GM23338 (cell line): ENCODE data around the gene GPC6. TPM values are rescaled to one million over a fixed set of nuclear protein-coding genes. Genes with fewer than 3 reads are reported as not detected.

ENCODE experiments used
- ATAC-seq: fragments of 200-7000 bp; cut with Tn5 transposase; 3 replicates; pipeline ENCODE4 v1.9.1; 2020
- DNase-seq: peaks from one replicate; pipeline ENCODE4 v3.0.0-alpha.2; 2015; ENCODE audit warnings: low spot score
- H2AFZ ChIP-seq: fragments of 200-600 bp; sonication (generic); 2 replicates; pipeline ENCODE4 v1.8.0; 2016; ENCODE audit warnings: antibody characterized with exemption, mild to moderate bottlenecking, moderate library complexity
- H3F3A ChIP-seq: fragments of 200-600 bp; sonication (generic); replicated peaks from 2 replicates; pipeline ENCODE4 v1.8.0; 2017; ENCODE audit warnings: antibody characterized with exemption, mixed run types, low read depth
- H3K27ac ChIP-seq: fragments of 200-600 bp; sonication (generic); 2 replicates; pipeline ENCODE4 v1.6.1; 2016; ENCODE audit warnings: low read depth
- H3K27me3 ChIP-seq: fragments of 200-600 bp; sonication (generic); 2 replicates; pipeline ENCODE4 v1.8.0; 2016; ENCODE audit warnings: mild to moderate bottlenecking, mixed run types, moderate library complexity; ENCODE audit not compliant: insufficient read depth
- H3K36me3 ChIP-seq: fragments of 200-600 bp; sonication (generic); 2 replicates; pipeline ENCODE4 v1.8.0; 2016; ENCODE audit warnings: mild to moderate bottlenecking; ENCODE audit not compliant: insufficient read depth
- H3K4me1 ChIP-seq: fragments of 200-600 bp; sonication (generic); 2 replicates; pipeline ENCODE4 v1.8.0; 2016; ENCODE audit warnings: mild to moderate bottlenecking, moderate library complexity; ENCODE audit not compliant: insufficient read depth
- H3K4me2 ChIP-seq: fragments of 200-600 bp; sonication (generic); 2 replicates; pipeline ENCODE4 v1.7.1; 2017; ENCODE audit warnings: mixed run types
- H3K4me3 ChIP-seq: fragments of 200-600 bp; sonication (generic); 2 replicates; pipeline ENCODE4 v1.6.1; 2016; ENCODE audit warnings: mixed run types
- H3K79me2 ChIP-seq: fragments of 200-600 bp; sonication (generic); replicated peaks from 2 replicates; pipeline ENCODE4 v1.8.0; 2017; ENCODE audit warnings: mild to moderate bottlenecking; ENCODE audit not compliant: insufficient read depth
- H3K9me2 ChIP-seq: fragments of 200-600 bp; sonication (generic); 2 replicates; pipeline ENCODE4 v1.8.0; 2017; ENCODE audit not compliant: insufficient read depth
- H4K20me1 ChIP-seq: fragments of 200-600 bp; sonication (generic); replicated peaks from 2 replicates; pipeline ENCODE4 v1.8.0; 2017; ENCODE audit warnings: mild to moderate bottlenecking; ENCODE audit not compliant: insufficient read depth
- H3K27ac Mint-ChIP-seq: 2 replicates; pipeline ENCODE4 v1.8.0; 2020; ENCODE audit warnings: inconsistent platforms, mild to moderate bottlenecking, moderate library complexity, mixed read lengths
- H3K27me3 Mint-ChIP-seq: 3 replicates; pipeline ENCODE4 v1.8.0; 2022; ENCODE audit warnings: low read depth, mild to moderate bottlenecking, moderate library complexity, mixed read lengths, inconsistent platforms; ENCODE audit not compliant: insufficient read depth, poor library complexity
- H3K36me3 Mint-ChIP-seq: 3 replicates; pipeline ENCODE4 v1.8.0; 2021; ENCODE audit warnings: low read depth, mild to moderate bottlenecking, inconsistent platforms, moderate library complexity, mixed read lengths
- H3K4me1 Mint-ChIP-seq: 3 replicates; pipeline ENCODE4 v1.8.0; 2020; ENCODE audit warnings: mild to moderate bottlenecking, inconsistent platforms, mixed read lengths
- H3K4me3 Mint-ChIP-seq: 3 replicates; pipeline ENCODE4 v1.8.0; 2021; ENCODE audit warnings: moderate library complexity, mild to moderate bottlenecking, inconsistent platforms, mixed read lengths
- H3K9me3 Mint-ChIP-seq: 3 replicates; pipeline ENCODE4 v1.8.0; 2020; ENCODE audit warnings: moderate library complexity, mild to moderate bottlenecking, inconsistent platforms, mixed read lengths
- CREB1 ChIP-seq: fragments of 250-450 bp; sonication (Bioruptor Pico); IDR thresholded peaks from 2 replicates; pipeline ENCODE4 v1.5.0; 2020; ENCODE audit warnings: low read depth, mild to moderate bottlenecking, moderate library complexity
- EZH2 ChIP-seq: fragments of 200-600 bp; sonication (generic); IDR thresholded peaks from one replicate; pipeline ENCODE4 v1.8.0; 2017; ENCODE audit warnings: antibody characterized with exemption, mild to moderate bottlenecking, low read depth; ENCODE audit not compliant: unreplicated experiment
- EZH2phosphoT487 ChIP-seq: fragments of 200-600 bp; sonication (generic); IDR thresholded peaks from one replicate; pipeline ENCODE4 v1.8.1; 2018; ENCODE audit warnings: antibody characterized with exemption; ENCODE audit not compliant: unreplicated experiment
- JUNB ChIP-seq: IDR thresholded peaks from one replicate; pipeline ENCODE4 v1.6.1; 2016; ENCODE audit warnings: antibody characterized with exemption; ENCODE audit not compliant: unreplicated experiment
- NANOG ChIP-seq: IDR thresholded peaks from 2 replicates; pipeline ENCODE4 v1.6.1; 2016; ENCODE audit warnings: antibody characterized with exemption, borderline replicate concordance
- STAT1 ChIP-seq: IDR thresholded peaks from one replicate; pipeline ENCODE4 v1.6.1; 2016; ENCODE audit warnings: antibody characterized with exemption; ENCODE audit not compliant: unreplicated experiment
- ZNF331 ChIP-seq: fragments of 250-450 bp; sonication (Bioruptor Pico); IDR thresholded peaks from 2 replicates; pipeline ENCODE4 v1.5.0; 2020; ENCODE audit warnings: low read depth, mild to moderate bottlenecking, moderate library complexity
- polyA plus RNA-seq: library from polyadenylated mRNA; unstranded; fragments of >200 nt; fragmentation: Nextera tagmentation; extraction: Ambion mirVana; gene quantifications from 2 replicates; pipeline ENCODE4 v1.2.1, GENCODE V29; 2016
- total RNA-seq: library from RNA; depleted of rRNA; stranded (reverse); fragments of >200 nt; shearing (Covaris generic); gene quantifications from 2 replicates; pipeline ENCODE4 v1.2.3, GENCODE V29; 2014
- TF ChIP-seq, protein P1 (sequence below): fragments of 250-450 bp; sonication (Bioruptor Pico); IDR thresholded peaks from 2 replicates; pipeline ENCODE4 v1.5.0; 2020; ENCODE audit warnings: mild to moderate bottlenecking, moderate library complexity
- TF ChIP-seq, protein P2 (sequence below): IDR thresholded peaks from one replicate; pipeline ENCODE4 v1.6.1; 2018; ENCODE audit warnings: antibody characterized with exemption; ENCODE audit not compliant: unreplicated experiment
- TF ChIP-seq, protein P3 (sequence below): IDR thresholded peaks from 2 replicates; pipeline ENCODE4 v1.6.1; 2016; ENCODE audit warnings: antibody characterized with exemption

Gene GPC6
- total and polyA plus RNA-seq, 2 experiments from 2014 or later: 6.4 to 28.6 TPM

DNA sequence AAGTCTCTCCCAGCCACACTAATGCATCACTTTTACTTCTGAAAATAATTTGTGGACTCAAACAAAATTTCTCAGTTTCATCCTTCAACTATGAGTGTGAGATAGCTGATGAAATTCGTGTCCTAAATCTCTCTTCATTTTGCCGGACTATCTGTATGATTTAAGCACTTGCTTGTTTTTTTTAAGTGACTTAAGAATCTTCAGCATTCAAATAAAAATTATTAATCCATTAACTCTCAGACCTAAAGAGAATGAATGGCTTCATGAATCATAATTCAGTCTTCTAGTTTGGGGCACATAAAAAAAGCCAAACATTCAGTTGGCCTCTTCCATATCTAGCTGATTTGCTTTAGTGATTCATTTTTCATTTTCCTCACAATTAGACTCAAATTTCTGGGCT is 673.4 kb downstream of the GPC6 start (continued):
- TF ChIP-seq, protein P1, sequence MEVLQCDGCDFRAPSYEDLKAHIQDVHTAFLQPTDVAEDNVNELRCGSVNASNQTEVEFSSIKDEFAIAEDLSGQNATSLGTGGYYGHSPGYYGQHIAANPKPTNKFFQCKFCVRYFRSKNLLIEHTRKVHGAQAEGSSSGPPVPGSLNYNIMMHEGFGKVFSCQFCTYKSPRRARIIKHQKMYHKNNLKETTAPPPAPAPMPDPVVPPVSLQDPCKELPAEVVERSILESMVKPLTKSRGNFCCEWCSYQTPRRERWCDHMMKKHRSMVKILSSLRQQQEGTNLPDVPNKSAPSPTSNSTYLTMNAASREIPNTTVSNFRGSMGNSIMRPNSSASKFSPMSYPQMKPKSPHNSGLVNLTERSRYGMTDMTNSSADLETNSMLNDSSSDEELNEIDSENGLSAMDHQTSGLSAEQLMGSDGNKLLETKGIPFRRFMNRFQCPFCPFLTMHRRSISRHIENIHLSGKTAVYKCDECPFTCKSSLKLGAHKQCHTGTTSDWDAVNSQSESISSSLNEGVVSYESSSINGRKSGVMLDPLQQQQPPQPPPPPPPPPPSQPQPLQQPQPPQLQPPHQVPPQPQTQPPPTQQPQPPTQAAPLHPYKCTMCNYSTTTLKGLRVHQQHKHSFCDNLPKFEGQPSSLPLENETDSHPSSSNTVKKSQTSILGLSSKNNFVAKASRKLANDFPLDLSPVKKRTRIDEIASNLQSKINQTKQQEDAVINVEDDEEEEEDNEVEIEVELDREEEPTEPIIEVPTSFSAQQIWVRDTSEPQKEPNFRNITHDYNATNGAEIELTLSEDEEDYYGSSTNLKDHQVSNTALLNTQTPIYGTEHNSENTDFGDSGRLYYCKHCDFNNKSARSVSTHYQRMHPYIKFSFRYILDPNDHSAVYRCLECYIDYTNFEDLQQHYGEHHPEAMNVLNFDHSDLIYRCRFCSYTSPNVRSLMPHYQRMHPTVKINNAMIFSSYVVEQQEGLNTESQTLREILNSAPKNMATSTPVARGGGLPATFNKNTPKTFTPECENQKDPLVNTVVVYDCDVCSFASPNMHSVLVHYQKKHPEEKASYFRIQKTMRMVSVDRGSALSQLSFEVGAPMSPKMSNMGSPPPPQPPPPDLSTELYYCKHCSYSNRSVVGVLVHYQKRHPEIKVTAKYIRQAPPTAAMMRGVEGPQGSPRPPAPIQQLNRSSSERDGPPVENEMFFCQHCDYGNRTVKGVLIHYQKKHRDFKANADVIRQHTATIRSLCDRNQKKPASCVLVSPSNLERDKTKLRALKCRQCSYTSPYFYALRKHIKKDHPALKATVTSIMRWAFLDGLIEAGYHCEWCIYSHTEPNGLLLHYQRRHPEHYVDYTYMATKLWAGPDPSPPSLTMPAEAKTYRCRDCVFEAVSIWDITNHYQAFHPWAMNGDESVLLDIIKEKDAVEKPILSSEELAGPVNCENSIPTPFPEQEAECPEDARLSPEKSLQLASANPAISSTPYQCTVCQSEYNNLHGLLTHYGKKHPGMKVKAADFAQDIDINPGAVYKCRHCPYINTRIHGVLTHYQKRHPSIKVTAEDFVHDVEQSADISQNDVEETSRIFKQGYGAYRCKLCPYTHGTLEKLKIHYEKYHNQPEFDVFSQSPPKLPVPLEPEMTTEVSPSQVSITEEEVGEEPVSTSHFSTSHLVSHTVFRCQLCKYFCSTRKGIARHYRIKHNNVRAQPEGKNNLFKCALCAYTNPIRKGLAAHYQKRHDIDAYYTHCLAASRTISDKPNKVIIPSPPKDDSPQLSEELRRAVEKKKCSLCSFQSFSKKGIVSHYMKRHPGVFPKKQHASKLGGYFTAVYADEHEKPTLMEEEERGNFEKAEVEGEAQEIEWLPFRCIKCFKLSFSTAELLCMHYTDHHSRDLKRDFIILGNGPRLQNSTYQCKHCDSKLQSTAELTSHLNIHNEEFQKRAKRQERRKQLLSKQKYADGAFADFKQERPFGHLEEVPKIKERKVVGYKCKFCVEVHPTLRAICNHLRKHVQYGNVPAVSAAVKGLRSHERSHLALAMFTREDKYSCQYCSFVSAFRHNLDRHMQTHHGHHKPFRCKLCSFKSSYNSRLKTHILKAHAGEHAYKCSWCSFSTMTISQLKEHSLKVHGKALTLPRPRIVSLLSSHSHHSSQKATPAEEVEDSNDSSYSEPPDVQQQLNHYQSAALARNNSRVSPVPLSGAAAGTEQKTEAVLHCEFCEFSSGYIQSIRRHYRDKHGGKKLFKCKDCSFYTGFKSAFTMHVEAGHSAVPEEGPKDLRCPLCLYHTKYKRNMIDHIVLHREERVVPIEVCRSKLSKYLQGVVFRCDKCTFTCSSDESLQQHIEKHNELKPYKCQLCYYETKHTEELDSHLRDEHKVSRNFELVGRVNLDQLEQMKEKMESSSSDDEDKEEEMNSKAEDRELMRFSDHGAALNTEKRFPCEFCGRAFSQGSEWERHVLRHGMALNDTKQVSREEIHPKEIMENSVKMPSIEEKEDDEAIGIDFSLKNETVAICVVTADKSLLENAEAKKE (CRISPR knock-in tag): no peak
- TF ChIP-seq, protein P2, sequence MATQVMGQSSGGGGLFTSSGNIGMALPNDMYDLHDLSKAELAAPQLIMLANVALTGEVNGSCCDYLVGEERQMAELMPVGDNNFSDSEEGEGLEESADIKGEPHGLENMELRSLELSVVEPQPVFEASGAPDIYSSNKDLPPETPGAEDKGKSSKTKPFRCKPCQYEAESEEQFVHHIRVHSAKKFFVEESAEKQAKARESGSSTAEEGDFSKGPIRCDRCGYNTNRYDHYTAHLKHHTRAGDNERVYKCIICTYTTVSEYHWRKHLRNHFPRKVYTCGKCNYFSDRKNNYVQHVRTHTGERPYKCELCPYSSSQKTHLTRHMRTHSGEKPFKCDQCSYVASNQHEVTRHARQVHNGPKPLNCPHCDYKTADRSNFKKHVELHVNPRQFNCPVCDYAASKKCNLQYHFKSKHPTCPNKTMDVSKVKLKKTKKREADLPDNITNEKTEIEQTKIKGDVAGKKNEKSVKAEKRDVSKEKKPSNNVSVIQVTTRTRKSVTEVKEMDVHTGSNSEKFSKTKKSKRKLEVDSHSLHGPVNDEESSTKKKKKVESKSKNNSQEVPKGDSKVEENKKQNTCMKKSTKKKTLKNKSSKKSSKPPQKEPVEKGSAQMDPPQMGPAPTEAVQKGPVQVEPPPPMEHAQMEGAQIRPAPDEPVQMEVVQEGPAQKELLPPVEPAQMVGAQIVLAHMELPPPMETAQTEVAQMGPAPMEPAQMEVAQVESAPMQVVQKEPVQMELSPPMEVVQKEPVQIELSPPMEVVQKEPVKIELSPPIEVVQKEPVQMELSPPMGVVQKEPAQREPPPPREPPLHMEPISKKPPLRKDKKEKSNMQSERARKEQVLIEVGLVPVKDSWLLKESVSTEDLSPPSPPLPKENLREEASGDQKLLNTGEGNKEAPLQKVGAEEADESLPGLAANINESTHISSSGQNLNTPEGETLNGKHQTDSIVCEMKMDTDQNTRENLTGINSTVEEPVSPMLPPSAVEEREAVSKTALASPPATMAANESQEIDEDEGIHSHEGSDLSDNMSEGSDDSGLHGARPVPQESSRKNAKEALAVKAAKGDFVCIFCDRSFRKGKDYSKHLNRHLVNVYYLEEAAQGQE: no peak

DNA sequence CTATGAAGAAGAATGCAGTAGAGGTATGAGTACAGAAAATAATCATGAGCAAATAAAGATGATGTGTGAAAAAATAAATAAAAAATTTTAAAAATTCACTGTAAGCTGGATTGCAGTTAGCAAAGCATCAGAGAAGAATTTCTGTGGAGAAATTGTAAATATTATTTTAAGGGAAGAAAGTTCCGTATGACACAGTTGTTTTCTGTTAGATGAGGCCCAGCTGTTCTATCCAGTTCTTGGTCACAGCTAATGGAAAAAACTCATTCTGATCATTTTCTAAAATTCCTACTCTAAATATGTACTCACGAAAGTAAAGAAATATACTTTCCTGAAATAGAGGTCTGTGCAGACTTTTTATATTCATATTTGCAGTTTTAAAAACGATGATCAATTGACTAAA is 674.1 kb downstream of the GPC6 start:
- no peak overlapping the region for H3K27ac Mint-ChIP-seq
- H4K20me1 ChIP-seq: no peaks in the 10 kb centered on the region
- H3K79me2 ChIP-seq: no peaks in the 10 kb centered on the region
- peaks cover 3% of the 10 kb centered on the region; the same call in 2 of the 3 replicates for H3K4me1 Mint-ChIP-seq
- no peaks in the 10 kb centered on the region for H3K36me3 Mint-ChIP-seq
- DNase-seq: no peak
- H3K27me3 ChIP-seq: no peaks in the 10 kb centered on the region
- no peak overlapping the region for H3K27ac ChIP-seq
- H3K27me3 Mint-ChIP-seq: no peaks in the 10 kb centered on the region
- no peak for ATAC-seq
- H3K4me3 ChIP-seq: no peak overlapping the region
- H3F3A ChIP-seq: no peaks in the 10 kb centered on the region
- no peak overlapping the region for H2AFZ ChIP-seq
- H3K36me3 ChIP-seq: no peaks in the 10 kb centered on the region
- H3K4me1 ChIP-seq: no peaks in the 10 kb centered on the region
- no peak overlapping the region for H3K4me3 Mint-ChIP-seq
- H3K9me2 ChIP-seq: no peaks in the 10 kb centered on the region
- no peaks in the 10 kb centered on the region for H3K9me3 Mint-ChIP-seq
- no peak overlapping the region for H3K4me2 ChIP-seq
- TF ChIP-seq EZH2phosphoT487: no peak
- no peak for TF ChIP-seq JUNB
- TF ChIP-seq, protein P3, sequence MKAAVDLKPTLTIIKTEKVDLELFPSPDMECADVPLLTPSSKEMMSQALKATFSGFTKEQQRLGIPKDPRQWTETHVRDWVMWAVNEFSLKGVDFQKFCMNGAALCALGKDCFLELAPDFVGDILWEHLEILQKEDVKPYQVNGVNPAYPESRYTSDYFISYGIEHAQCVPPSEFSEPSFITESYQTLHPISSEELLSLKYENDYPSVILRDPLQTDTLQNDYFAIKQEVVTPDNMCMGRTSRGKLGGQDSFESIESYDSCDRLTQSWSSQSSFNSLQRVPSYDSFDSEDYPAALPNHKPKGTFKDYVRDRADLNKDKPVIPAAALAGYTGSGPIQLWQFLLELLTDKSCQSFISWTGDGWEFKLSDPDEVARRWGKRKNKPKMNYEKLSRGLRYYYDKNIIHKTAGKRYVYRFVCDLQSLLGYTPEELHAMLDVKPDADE: no peak
- TF ChIP-seq CREB1 (CRISPR knock-in tag): no peak
- no peak for TF ChIP-seq NANOG
- TF ChIP-seq STAT1: no peak
- TF ChIP-seq EZH2: no peak
- no peak for TF ChIP-seq ZNF331
